ENCODE measurements around the gene CD300LG.

DNA sequence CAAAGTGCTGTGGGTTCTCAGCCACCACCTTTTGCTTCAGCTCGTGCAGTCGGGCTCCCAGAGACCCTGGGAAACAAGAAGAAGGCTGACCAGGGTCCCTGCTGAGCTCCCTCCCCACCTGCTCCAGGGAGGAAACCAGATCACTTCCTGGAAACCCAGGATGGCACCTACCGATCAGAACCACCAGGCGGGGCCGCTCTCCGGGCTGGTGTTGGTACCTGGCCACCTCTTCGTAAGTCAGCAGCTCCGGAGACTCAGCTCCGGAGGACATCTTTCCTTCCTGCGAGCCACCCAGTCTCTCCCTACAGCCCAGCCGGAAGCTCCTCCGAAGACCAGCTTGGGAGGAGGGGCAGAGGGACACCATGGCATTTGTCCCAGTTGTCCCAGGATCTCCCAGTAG lies 33.0 kb upstream of the CD300LG start:
- no peak for TF ChIP-seq TARDBP (IDR thresholded peaks at IDR 0.05)
- no peak for TF ChIP-seq FOXK2 (IDR thresholded peaks at IDR 0.05)
- TF ChIP-seq FOXM1 (IDR thresholded peaks at IDR 0.05; ENCODE audit: borderline replicate concordance), result no peak
- TF ChIP-seq, protein P1, sequence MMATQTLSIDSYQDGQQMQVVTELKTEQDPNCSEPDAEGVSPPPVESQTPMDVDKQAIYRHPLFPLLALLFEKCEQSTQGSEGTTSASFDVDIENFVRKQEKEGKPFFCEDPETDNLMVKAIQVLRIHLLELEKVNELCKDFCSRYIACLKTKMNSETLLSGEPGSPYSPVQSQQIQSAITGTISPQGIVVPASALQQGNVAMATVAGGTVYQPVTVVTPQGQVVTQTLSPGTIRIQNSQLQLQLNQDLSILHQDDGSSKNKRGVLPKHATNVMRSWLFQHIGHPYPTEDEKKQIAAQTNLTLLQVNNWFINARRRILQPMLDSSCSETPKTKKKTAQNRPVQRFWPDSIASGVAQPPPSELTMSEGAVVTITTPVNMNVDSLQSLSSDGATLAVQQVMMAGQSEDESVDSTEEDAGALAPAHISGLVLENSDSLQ (IDR thresholded peaks at IDR 0.05), result no peak
- TF ChIP-seq HDGF (IDR thresholded peaks at IDR 0.05; ENCODE audit: borderline replicate concordance), result no peak
- no peak for TF ChIP-seq ELF4 (IDR thresholded peaks at IDR 0.05)

All from HEK293T (cell line).